NB4 (cell line): ENCODE data around the gene CATSPER1.

Source experiments
- TF ChIP-seq, protein P1 (sequence below): IDR thresholded peaks from one replicate; pipeline ENCODE4 v1.5.1; 2012; ENCODE audit warnings: low read depth, low read length
- TF ChIP-seq, protein P2 (sequence below): IDR thresholded peaks from 2 replicates; pipeline ENCODE4 v1.6.1; 2011; ENCODE audit warnings: low read depth, low read length

DNA sequence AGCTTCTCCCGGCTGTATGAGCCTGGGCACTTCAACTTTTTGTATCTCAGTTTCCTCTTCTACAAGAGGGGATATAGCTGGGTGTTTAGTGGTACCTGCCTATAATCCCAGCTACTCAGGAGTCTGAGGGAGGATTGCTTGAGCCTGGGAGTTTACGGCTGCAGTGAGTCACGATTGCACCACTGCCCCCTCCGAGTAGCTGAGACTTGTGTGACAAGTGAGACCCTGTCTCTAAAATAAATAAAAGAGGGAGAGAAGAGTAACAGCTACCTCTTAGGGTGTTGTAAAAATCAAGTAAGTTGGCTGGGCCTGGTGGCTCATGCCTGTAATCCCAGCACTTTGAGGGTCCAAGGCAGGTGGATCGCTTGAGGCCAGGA is 10.0 kb upstream of the CATSPER1 start:
- TF ChIP-seq, protein P1, sequence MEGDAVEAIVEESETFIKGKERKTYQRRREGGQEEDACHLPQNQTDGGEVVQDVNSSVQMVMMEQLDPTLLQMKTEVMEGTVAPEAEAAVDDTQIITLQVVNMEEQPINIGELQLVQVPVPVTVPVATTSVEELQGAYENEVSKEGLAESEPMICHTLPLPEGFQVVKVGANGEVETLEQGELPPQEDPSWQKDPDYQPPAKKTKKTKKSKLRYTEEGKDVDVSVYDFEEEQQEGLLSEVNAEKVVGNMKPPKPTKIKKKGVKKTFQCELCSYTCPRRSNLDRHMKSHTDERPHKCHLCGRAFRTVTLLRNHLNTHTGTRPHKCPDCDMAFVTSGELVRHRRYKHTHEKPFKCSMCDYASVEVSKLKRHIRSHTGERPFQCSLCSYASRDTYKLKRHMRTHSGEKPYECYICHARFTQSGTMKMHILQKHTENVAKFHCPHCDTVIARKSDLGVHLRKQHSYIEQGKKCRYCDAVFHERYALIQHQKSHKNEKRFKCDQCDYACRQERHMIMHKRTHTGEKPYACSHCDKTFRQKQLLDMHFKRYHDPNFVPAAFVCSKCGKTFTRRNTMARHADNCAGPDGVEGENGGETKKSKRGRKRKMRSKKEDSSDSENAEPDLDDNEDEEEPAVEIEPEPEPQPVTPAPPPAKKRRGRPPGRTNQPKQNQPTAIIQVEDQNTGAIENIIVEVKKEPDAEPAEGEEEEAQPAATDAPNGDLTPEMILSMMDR = no peak
- TF ChIP-seq, protein P2, sequence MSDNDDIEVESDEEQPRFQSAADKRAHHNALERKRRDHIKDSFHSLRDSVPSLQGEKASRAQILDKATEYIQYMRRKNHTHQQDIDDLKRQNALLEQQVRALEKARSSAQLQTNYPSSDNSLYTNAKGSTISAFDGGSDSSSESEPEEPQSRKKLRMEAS = no peak
